Measurements from ENCODE around the gene MANSC1. TPM values are rescaled to one million over a fixed set of nuclear protein-coding genes. Genes with fewer than 3 reads are reported as not detected.

MANSC1 gene
- total and polyA plus RNA-seq, 5 experiments from 2014 or later, result 0.34 to 0.89 (median 0.39) TPM

Other genes starting within 250 kb of the MANSC1 start
- 1 to 10 TPM; 7.6 to 7.8 TPM for gene LRP6, start 83.2 kb downstream of the MANSC1 start, total RNA-seq
- gene LRP6, start 83.2 kb downstream of the MANSC1 start, polyA plus RNA-seq, result 1 to 10 TPM; 1.4 to 2.2 (median 1.9) TPM
- 10 to 100 TPM; 12.4 to 16.6 TPM for gene BORCS5, start 6.8 kb upstream of the MANSC1 start, total RNA-seq
- gene BORCS5, start 6.8 kb upstream of the MANSC1 start, polyA plus RNA-seq, result 10 to 100 TPM; 14.2 to 18.4 (median 15.7) TPM
- gene DUSP16, start 212.6 kb upstream of the MANSC1 start, total RNA-seq, result 10 to 100 TPM; 27.0 to 30.4 TPM
- 1 to 10 TPM; 4.5 to 4.7 (median 4.6) TPM for gene DUSP16, start 212.6 kb upstream of the MANSC1 start, polyA plus RNA-seq

Data from naive thymus-derived CD8-positive, alpha-beta T cell (primary cell).